PC-9 (cell line): ENCODE measurements around the gene HDAC7. TPM values are rescaled to one million over a fixed set of nuclear protein-coding genes. Genes with fewer than 3 reads are reported as not detected.

Experiments
- BruUV-seq: library from RNA; stranded (reverse); fragments of 400-500 nt; replicated peaks from 2 replicates; lab custom pipeline; 2021; lab: Mats Ljungman, UMichigan
- CTCF ChIA-PET: fragments of 300-600 bp; sonication (Branson Sonifier 250); formaldehyde crosslinking; loops from one replicate; lab custom pipeline; 2022; ENCODE audit warnings: antibody characterized with exemption; lab: Charles Lee
- POLR2A ChIA-PET: fragments of 300-600 bp; sonication (Branson Sonifier 250); formaldehyde crosslinking; loops from one replicate; lab custom pipeline; 2022; ENCODE audit warnings: antibody characterized with exemption; ENCODE audit not compliant: unreplicated experiment; lab: Charles Lee
- DNase-seq, 2 experiments: peaks; one replicate each; pipeline versions ENCODE4 v3.0.0 to v3.0.0-alpha.2; 2015 to 2022; ENCODE audit warnings: mixed read lengths in 1 of 2
- H2AFZ ChIP-seq: fragments of 200-600 bp; sonication (generic); 2 replicates; pipeline ENCODE4 v1.8.1; 2017; ENCODE audit warnings: antibody characterized with exemption
- H3F3A ChIP-seq: fragments of 200-600 bp; sonication (generic); 2 replicates; pipeline ENCODE4 v1.8.1; 2017; ENCODE audit warnings: antibody characterized with exemption, mild to moderate bottlenecking, low read depth; ENCODE audit not compliant: insufficient read depth
- H3K27ac ChIP-seq: fragments of 200-600 bp; sonication (generic); 2 replicates; pipeline ENCODE4 v1.6.1; 2016; ENCODE audit warnings: mixed run types
- H3K27me3 ChIP-seq: fragments of 200-600 bp; sonication (generic); 2 replicates; pipeline ENCODE4 v1.6.1; 2016; ENCODE audit warnings: low read depth, mixed run types; ENCODE audit not compliant: insufficient read depth
- H3K36me3 ChIP-seq: fragments of 200-600 bp; sonication (generic); 2 replicates; pipeline ENCODE4 v1.6.1; 2016; ENCODE audit warnings: low read depth, mixed run types
- H3K4me1 ChIP-seq: fragments of 200-600 bp; sonication (generic); replicated peaks from 2 replicates; pipeline ENCODE4 v1.6.1; 2016; ENCODE audit warnings: mixed run types; ENCODE audit not compliant: insufficient read depth
- H3K4me2 ChIP-seq: fragments of 200-600 bp; sonication (generic); 2 replicates; pipeline ENCODE4 v1.6.1; 2017; ENCODE audit warnings: mixed run types
- H3K4me3 ChIP-seq: fragments of 200-600 bp; sonication (generic); 2 replicates; pipeline ENCODE4 v1.6.1; 2016; ENCODE audit warnings: mixed run types
- H3K79me2 ChIP-seq: fragments of 200-600 bp; sonication (generic); 2 replicates; pipeline ENCODE4 v1.6.1; 2017; ENCODE audit warnings: low read depth, mixed run types
- H3K9me2 ChIP-seq: fragments of 200-600 bp; sonication (generic); 2 replicates; pipeline ENCODE4 v1.8.1; 2017; ENCODE audit warnings: mild to moderate bottlenecking; ENCODE audit not compliant: insufficient read depth
- H3K9me3 ChIP-seq: fragments of 200-600 bp; sonication (generic); 2 replicates; pipeline ENCODE4 v1.8.1; 2016; ENCODE audit warnings: low read depth; ENCODE audit not compliant: insufficient read depth
- H4K20me1 ChIP-seq: fragments of 200-600 bp; sonication (generic); 2 replicates; pipeline ENCODE4 v1.8.1; 2017; ENCODE audit not compliant: insufficient read depth
- EZH2 ChIP-seq: fragments of 200-600 bp; sonication (generic); IDR thresholded peaks from 2 replicates; pipeline ENCODE4 v1.8.0; 2017; ENCODE audit warnings: antibody characterized with exemption, low read depth
- intact Hi-C: fragments of 100-400 bp; cut with micrococcal nuclease; formaldehyde crosslinking; loops from one replicate; pipeline ENCODE4 v1.10.0; 2022; ENCODE audit not compliant: unreplicated experiment
- total RNA-seq: library from RNA; stranded (reverse); gene quantifications from 2 replicates; pipeline ENCODE4 v1.2.3, GENCODE V29; 2021
- TF ChIP-seq, protein P1 (sequence below): fragments of 200-600 bp; sonication (generic); conservative IDR thresholded peaks from 2 replicates; pipeline ENCODE4 v1.6.1; 2017; ENCODE audit warnings: mixed run types, antibody characterized with exemption, mild to moderate bottlenecking, moderate library complexity

Gene HDAC7
- total RNA-seq, 1 experiment from 2014 or later = 106 TPM

DNA sequence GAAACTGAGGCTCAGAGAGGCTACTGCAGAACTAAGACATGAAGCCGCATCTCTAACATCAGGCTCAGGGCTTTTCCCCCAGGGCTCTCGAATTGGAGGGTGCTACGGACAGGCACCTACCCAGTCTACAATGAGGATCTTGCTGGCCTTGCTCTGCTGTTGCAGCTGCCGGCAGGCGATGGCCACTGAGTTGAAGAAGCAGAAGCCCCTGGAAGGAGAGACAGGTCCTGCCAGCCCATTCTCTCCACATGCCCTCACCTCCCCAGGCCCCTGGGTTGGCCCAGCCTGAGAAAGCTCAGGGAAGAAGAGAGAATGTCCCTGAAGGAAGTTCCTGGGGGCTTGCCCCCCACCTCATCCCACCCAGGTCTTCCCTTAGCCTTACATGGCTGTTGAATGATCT lies 30.6 kb downstream of the HDAC7 start:
- Histone ChIP-seq H3F3A (no peaks in the 10 kb centered on the region; the same call in 1 of the 2 replicates), H3K36me3 (peaks cover 4% of the 10 kb centered on the region; the same call in 1 of the 2 replicates), H4K20me1 (no peaks in the 10 kb centered on the region), H3K27ac (no peak overlapping the region), H2AFZ (no peak overlapping the region), H3K79me2 (no peaks in the 10 kb centered on the region), H3K27me3 (no peaks in the 10 kb centered on the region), H3K9me2 (no peaks in the 10 kb centered on the region), H3K4me1 (no peaks in the 10 kb centered on the region), H3K9me3 (no peaks in the 10 kb centered on the region), H3K4me2 (no peak overlapping the region), H3K4me3 (no peak overlapping the region)
- ChIA-PET CTCF (interaction anchor here (0.6 kb wide), 1 partner anchor 40 kb away, joined by 3 read pairs; no protein-coding TSS in a partner anchor), POLR2A (no interaction called here)
- intact Hi-C loops = no loop called here
- TF ChIP-seq, protein P1, sequence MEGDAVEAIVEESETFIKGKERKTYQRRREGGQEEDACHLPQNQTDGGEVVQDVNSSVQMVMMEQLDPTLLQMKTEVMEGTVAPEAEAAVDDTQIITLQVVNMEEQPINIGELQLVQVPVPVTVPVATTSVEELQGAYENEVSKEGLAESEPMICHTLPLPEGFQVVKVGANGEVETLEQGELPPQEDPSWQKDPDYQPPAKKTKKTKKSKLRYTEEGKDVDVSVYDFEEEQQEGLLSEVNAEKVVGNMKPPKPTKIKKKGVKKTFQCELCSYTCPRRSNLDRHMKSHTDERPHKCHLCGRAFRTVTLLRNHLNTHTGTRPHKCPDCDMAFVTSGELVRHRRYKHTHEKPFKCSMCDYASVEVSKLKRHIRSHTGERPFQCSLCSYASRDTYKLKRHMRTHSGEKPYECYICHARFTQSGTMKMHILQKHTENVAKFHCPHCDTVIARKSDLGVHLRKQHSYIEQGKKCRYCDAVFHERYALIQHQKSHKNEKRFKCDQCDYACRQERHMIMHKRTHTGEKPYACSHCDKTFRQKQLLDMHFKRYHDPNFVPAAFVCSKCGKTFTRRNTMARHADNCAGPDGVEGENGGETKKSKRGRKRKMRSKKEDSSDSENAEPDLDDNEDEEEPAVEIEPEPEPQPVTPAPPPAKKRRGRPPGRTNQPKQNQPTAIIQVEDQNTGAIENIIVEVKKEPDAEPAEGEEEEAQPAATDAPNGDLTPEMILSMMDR = no peak
- TF ChIP-seq EZH2 = no peak
- no TSS peak for BruUV-seq
- no peak for DNase-seq

DNA sequence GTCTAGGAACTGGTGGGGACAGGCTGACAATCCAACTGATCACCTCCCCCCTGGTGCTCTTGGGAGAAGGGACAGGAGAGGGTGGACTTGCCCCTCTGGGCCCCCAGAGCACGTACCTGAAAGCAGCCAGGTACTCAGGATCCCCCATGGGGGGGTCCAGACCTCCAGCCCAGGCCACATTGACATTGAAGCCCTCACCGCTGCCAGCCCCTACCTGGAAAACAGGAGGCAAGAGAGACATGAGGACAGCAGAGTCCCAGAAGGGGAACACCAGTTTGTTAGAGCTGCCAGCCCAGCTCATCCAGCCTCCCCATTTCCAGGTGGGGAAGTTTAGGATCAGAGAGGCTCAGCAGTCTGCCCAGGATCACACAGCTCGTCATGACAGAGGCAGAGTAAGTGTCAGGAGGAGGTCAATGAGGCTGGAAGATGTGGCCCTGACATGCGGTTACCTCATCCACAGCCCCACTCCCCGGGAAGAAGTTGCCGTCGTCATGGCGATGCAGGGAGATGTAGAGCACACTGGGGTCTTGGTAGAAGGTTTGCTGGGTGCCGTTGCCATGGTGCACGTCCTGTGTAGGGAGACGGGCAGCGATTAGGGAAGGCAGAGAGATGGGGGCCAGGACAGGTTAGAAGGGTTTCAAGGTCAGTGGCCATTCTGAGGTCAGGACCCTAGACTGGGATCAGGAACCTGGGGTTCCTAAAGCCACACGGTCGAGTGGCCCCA lies 31.9 kb downstream of the HDAC7 start:
- TF ChIP-seq EZH2 = no peak
- TF ChIP-seq, protein P1 = no peak

DNA sequence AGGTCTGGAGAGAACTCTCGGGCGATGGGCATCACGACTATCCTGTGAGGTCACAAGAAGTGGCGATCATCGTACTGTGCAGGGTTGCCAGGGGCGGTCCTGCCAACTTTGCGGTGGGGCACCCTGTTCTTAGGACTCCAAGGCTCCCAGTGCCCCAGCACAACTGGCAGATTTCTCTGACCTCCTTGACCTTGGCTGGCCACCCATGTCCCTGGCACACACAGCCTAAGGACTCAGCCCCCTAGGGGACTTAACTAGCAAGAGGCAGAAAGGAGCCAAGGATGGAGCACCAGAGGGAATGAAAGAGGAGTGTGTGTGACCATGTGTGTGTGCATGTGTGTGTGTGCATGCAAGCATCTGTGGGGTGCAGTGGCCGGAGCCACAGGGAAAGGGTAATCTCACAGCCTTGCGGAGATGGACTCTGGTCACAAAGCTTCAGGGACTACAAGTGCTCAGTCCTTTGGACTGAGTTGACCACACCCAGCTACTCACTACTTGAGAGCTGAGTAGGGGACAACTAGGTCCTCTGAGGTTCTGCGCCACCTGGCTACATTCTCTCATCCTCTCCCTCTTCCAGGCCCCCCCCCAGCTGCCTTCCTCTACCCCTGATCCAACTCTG lies 32.9 kb downstream of the HDAC7 start:
- Histone ChIP-seq H3K36me3 (peaks cover 4% of the 10 kb centered on the region; the same call in 1 of the 2 replicates), H4K20me1 (no peaks in the 10 kb centered on the region), H3K4me3 (no peak overlapping the region), H3K4me1 (peaks cover 10% of the 10 kb centered on the region), H3K9me3 (no peaks in the 10 kb centered on the region), H3K27ac (no peak overlapping the region), H2AFZ (no peak overlapping the region), H3K79me2 (no peaks in the 10 kb centered on the region), H3K4me2 (no peak overlapping the region), H3K9me2 (no peaks in the 10 kb centered on the region), H3F3A (peaks cover 18% of the 10 kb centered on the region; the same call in 1 of the 2 replicates), H3K27me3 (no peaks in the 10 kb centered on the region)
- TF ChIP-seq, protein P1 = no peak
- TF ChIP-seq EZH2 = no peak
- POLR2A ChIA-PET = no interaction called here
- intact Hi-C loops = no loop called here
- CTCF ChIA-PET = no interaction called here
- peak in 1 of 2 experiments; percentile 21 for DNase-seq
- no TSS peak for BruUV-seq

More for the DNA sequence above, 31.9 kb downstream of the HDAC7 start:
- no peaks in the 10 kb centered on the region for H3K79me2 ChIP-seq
- ChIA-PET CTCF (no interaction called here), POLR2A (no interaction called here)
- no peaks in the 10 kb centered on the region for H3K9me2 ChIP-seq
- no peak overlapping the region for H3K4me2 ChIP-seq
- no peak overlapping the region for H3K4me3 ChIP-seq
- H3K36me3 ChIP-seq = peaks cover 4% of the 10 kb centered on the region; the same call in 1 of the 2 replicates
- H3K9me3 ChIP-seq = no peaks in the 10 kb centered on the region
- intact Hi-C loops = no loop called here
- H2AFZ ChIP-seq = no peak overlapping the region
- DNase-seq = no peak
- no peaks in the 10 kb centered on the region; the same call in 1 of the 2 replicates for H3K4me1 ChIP-seq
- H3F3A ChIP-seq = peaks cover 8% of the 10 kb centered on the region; the same call in 1 of the 2 replicates
- no peaks in the 10 kb centered on the region for H4K20me1 ChIP-seq
- no peak overlapping the region for H3K27ac ChIP-seq
- BruUV-seq = no TSS peak
- no peaks in the 10 kb centered on the region for H3K27me3 ChIP-seq
